HepG2 (cell line): ENCODE results near the gene ZBTB43. TPM values are rescaled to one million over a fixed set of nuclear protein-coding genes. Genes with fewer than 3 reads are reported as not detected.

ENCODE experiments used
- ATAC-seq: fragments of 200-7000 bp; cut with Tn5 transposase; 3 replicates; pipeline ENCODE4 v1.9.1; 2020; ENCODE audit warnings: mild to moderate bottlenecking, moderate library complexity
- BruUV-seq: library from RNA; stranded (reverse); fragments of 400-500 nt; replicated peaks from 2 replicates; lab custom pipeline; 2021; lab: Mats Ljungman, UMichigan
- CTCF ChIA-PET: fragments of 300-600 bp; formaldehyde crosslinking; extraction: SDS; loops from one replicate; lab custom pipeline; 2021; ENCODE audit warnings: low total read pairs, inconsistent platforms, low intra/inter-chr PET ratio; lab: Yijun Ruan, JAX
- POLR2A ChIA-PET: fragments of 350-600 bp; sonication (Branson Sonifier 250); formaldehyde crosslinking; loops from one replicate; lab custom pipeline; 2020; ENCODE audit warnings: antibody characterized with exemption, inconsistent platforms; lab: Yijun Ruan, JAX
- DNase-seq: peaks from one replicate; pipeline ENCODE4 v3.0.0-alpha.2; 2015; ENCODE audit warnings: low spot score
- FAIRE-seq: peaks from 3 replicates; lab custom pipeline; 2011; peaks lifted over from hg19 to GRCh38; lab: Jason Lieb, UNC
- H2AFZ ChIP-seq: one replicate; pipeline ENCODE4 v1.6.1; 2011; ENCODE audit warnings: low read length, inconsistent platforms
- H3K27ac ChIP-seq: fragments of 300-600 bp; 3 replicates; pipeline ENCODE4 v1.8.0; 2011; ENCODE audit warnings: mixed run types, mild to moderate bottlenecking, mixed read lengths, low read length, inconsistent platforms; ENCODE audit not compliant: insufficient read depth; ENCODE audit errors: extremely low read length
- H3K27me3 ChIP-seq, 2 experiments: fragments of 200-600 bp in 1 of 2; 2 replicates in 1 of 2; 3 replicates in 1 of 2; pipeline versions ENCODE4 v1.6.0 to v1.8.0; 2011; ENCODE audit warnings: low read length in 2 of 2, mild to moderate bottlenecking in 2 of 2, moderate library complexity in 2 of 2, inconsistent platforms in 1 of 2; ENCODE audit not compliant: insufficient read depth in 2 of 2, control insufficient read depth in 1 of 2
- H3K36me3 ChIP-seq, 2 experiments: fragments of 200-600 bp in 1 of 2; replicated peaks in 1 of 2; 2 replicates in 1 of 2; 3 replicates in 1 of 2; pipeline versions ENCODE4 v1.5.1 to v1.8.0; 2011; ENCODE audit warnings: low read length in 2 of 2, inconsistent platforms in 1 of 2; ENCODE audit not compliant: insufficient read depth in 2 of 2, control insufficient read depth in 1 of 2
- H3K4me1 ChIP-seq: 2 replicates; pipeline ENCODE4 v1.5.1; 2012; ENCODE audit warnings: low read length, inconsistent platforms; ENCODE audit not compliant: insufficient read depth
- H3K4me2 ChIP-seq: 2 replicates; pipeline ENCODE4 v1.6.0; 2011; ENCODE audit warnings: low read depth, low read length, inconsistent platforms
- H3K4me3 ChIP-seq, 3 experiments: fragments of 200-600 bp in 1 of 3; sonication (generic), shearing (Covaris generic) in 1 of 3; replicated peaks in 1 of 3; 2 replicates each; pipeline ENCODE4 v1.5.1; 2011 to 2016; ENCODE audit warnings: low read length in 3 of 3, inconsistent platforms in 2 of 3, low read depth in 2 of 3, mild to moderate bottlenecking in 2 of 3, control low read depth in 1 of 3, mixed read lengths in 1 of 3; ENCODE audit not compliant: insufficient read depth in 1 of 3
- H3K79me2 ChIP-seq: one replicate; pipeline ENCODE4 v1.6.1; 2011; ENCODE audit warnings: low read length, inconsistent platforms; ENCODE audit not compliant: insufficient read depth
- H3K9ac ChIP-seq: 2 replicates; pipeline ENCODE4 v1.6.0; 2011; ENCODE audit warnings: mild to moderate bottlenecking, low read depth, low read length, inconsistent platforms; ENCODE audit not compliant: insufficient read depth
- H3K9me3 ChIP-seq: 2 replicates; pipeline ENCODE4 v1.5.1; 2012; ENCODE audit warnings: mild to moderate bottlenecking, low read length
- H4K20me1 ChIP-seq: 2 replicates; pipeline ENCODE4 v1.6.0; 2011; ENCODE audit warnings: inconsistent platforms, mild to moderate bottlenecking, low read length, moderate library complexity; ENCODE audit not compliant: insufficient read depth
- ASH2L ChIP-seq: fragments of 300-600, 200-600 bp; sonication (generic); IDR thresholded peaks from 2 replicates; pipeline ENCODE4 v1.7.0; 2017; ENCODE audit warnings: low read depth, mild to moderate bottlenecking, moderate library complexity, mixed read lengths, low read length; ENCODE audit not compliant: insufficient read length
- ATF3 ChIP-seq: sonication (generic); formaldehyde crosslinking; IDR thresholded peaks from 2 replicates; pipeline ENCODE4 v1.4.0; 2020; ENCODE audit warnings: missing genetic modification reagents
- KLF15 ChIP-seq: sonication (generic); formaldehyde crosslinking; IDR thresholded peaks from 2 replicates; pipeline ENCODE4 v1.8.1; 2023; ENCODE audit warnings: borderline replicate concordance, mild to moderate bottlenecking, inconsistent platforms, missing genetic modification reagents, mixed read lengths
- MEIS1 ChIP-seq: sonication (generic); formaldehyde crosslinking; IDR thresholded peaks from 2 replicates; pipeline ENCODE4 v1.9.0; 2021; ENCODE audit warnings: mild to moderate bottlenecking, missing genetic modification reagents, moderate library complexity, borderline replicate concordance
- MZF1 ChIP-seq: sonication (generic); formaldehyde crosslinking; IDR thresholded peaks from 2 replicates; pipeline ENCODE4 v1.8.1; 2023; ENCODE audit warnings: mild to moderate bottlenecking, missing genetic modification reagents, borderline replicate concordance
- PBX2 ChIP-seq: IDR thresholded peaks from 2 replicates; pipeline ENCODE4 v1.6.1; 2016; ENCODE audit warnings: control low read depth
- TBX2 ChIP-seq: sonication (generic); formaldehyde crosslinking; IDR thresholded peaks from 2 replicates; pipeline ENCODE4 v1.5.0; 2020; ENCODE audit warnings: missing genetic modification reagents, mild to moderate bottlenecking, borderline replicate concordance
- ZBTB20 ChIP-seq: sonication (generic); formaldehyde crosslinking; IDR thresholded peaks from 2 replicates; pipeline ENCODE4 v1.8.1; 2023; ENCODE audit warnings: missing genetic modification reagents, low read depth, mild to moderate bottlenecking, borderline replicate concordance
- ZNF121 ChIP-seq: sonication (generic); formaldehyde crosslinking; IDR thresholded peaks from 2 replicates; pipeline ENCODE4 v1.5.0; 2020; ENCODE audit warnings: mild to moderate bottlenecking, missing genetic modification reagents
- ZNF296 ChIP-seq: sonication (generic); formaldehyde crosslinking; conservative IDR thresholded peaks from 2 replicates; pipeline ENCODE4 v1.5.0; 2020; ENCODE audit warnings: mild to moderate bottlenecking, missing genetic modification reagents
- ZNF597 ChIP-seq: sonication (generic); formaldehyde crosslinking; IDR thresholded peaks from 2 replicates; pipeline ENCODE4 v1.5.0; 2020; ENCODE audit warnings: missing genetic modification reagents
- WGBS: methylation state at CpG from one replicate; pipeline ENCODE4 v1.1.6; 2017; ENCODE audit warnings: low lambda C conversion rate; 5-methylcytosine and 5-hydroxymethylcytosine counted together
- in situ Hi-C: cut with HindIII; loops from 2 replicates; pipeline ENCODE4 v1.10.0; 2017; ENCODE audit warnings: low pct_unique_long_range_greater_than_20kb; ENCODE audit not compliant: extremely low pct_ligation_motif_present
- intact Hi-C: fragments of 100-400 bp; cut with micrococcal nuclease; formaldehyde crosslinking; loops from one replicate; pipeline ENCODE4 v1.10.0; 2022; ENCODE audit not compliant: unreplicated experiment
- polyA plus RNA-seq, 8 experiments: library from polyadenylated mRNA; depleted of rRNA in 3 of 8; stranded (reverse) in 7 of 8; unstranded in 1 of 8; fragments of >200 nt; fragmentation: Illumina TruSeq in 4 of 8; extraction: Trizol in 4 of 8; gene quantifications; 2 replicates each; pipeline versions ENCODE4 v1.2.1 to v1.2.3, GENCODE V29; 2011 to 2016; ENCODE audit warnings: low read depth in 4 of 8, missing spikeins in 1 of 8, mixed read lengths in 1 of 8; ENCODE audit not compliant: insufficient read depth in 1 of 8
- total RNA-seq, 5 experiments: library from RNA; depleted of rRNA; stranded (reverse); fragments of >200 nt; fragmentation: Illumina TruSeq; extraction: Trizol; gene quantifications; 2 replicates each; pipeline ENCODE4 v1.2.3, GENCODE V29; 2016; ENCODE audit warnings: low read depth in 1 of 5
- TF ChIP-seq, protein P1 (sequence below): IDR thresholded peaks from 2 replicates; pipeline ENCODE4 v1.6.1; 2016; ENCODE audit warnings: low read depth
- TF ChIP-seq, protein P2 (sequence below): sonication (generic); IDR thresholded peaks from 2 replicates; pipeline ENCODE4 v1.6.1; 2016; ENCODE audit warnings: low read depth, borderline replicate concordance

ZBTB43 gene
- total and polyA plus RNA-seq, 2 of the 13 experiments (the other 11 are each of a cell fraction or from before 2014, with no cell fraction given), result 7.1 to 31.4 TPM

GRCh38 chr9:126805554-126806262 is 868 bp downstream of the ZBTB43 start:
- H3K4me3 ChIP-seq, result peak overlapping the region; percentile 83 to 94 (median 92)
- H3K27me3 ChIP-seq, result peaks cover 0 to 4% of the 10 kb centered on the region in 2 experiments; a peak in 1 of 5 replicates
- 6% methylated on average over 8 of the region's 8 CpGs for WGBS
- peak overlapping the region; percentile 95 for H3K9ac ChIP-seq
- ATAC-seq, result peak; percentile 89
- in situ Hi-C loops (no loop called here), intact Hi-C loops (no loop called here)
- H3K79me2 ChIP-seq, result peaks cover 42% of the 10 kb centered on the region
- peak; percentile 81 for DNase-seq
- ChIA-PET POLR2A (interaction anchor here (1.4 to 1.5 kb wide), 2 partner anchors 25 to 109 kb away, joined by 3 to 5 read pairs; partner anchors contain the start of gene RALGPS1), CTCF (no interaction called here)
- H3K36me3 ChIP-seq, result peaks cover 0 to 3% of the 10 kb centered on the region in 2 experiments; a peak in 1 of 5 replicates
- no peak for FAIRE-seq
- H3K4me2 ChIP-seq, result peak overlapping the region; percentile 97
- H3K27ac ChIP-seq, result peak overlapping the region; percentile 89
- BruUV-seq, result no TSS peak
- H3K4me1 ChIP-seq, result peaks cover 80% of the 10 kb centered on the region
- H3K9me3 ChIP-seq, result no peaks in the 10 kb centered on the region
- no peak overlapping the region for H2AFZ ChIP-seq
- peaks cover 12% of the 10 kb centered on the region for H4K20me1 ChIP-seq
- TF ChIP-seq MZF1 (CRISPR knock-in tag), result no peak
- no peak for TF ChIP-seq ASH2L
- peak; percentile 40; the same call in 1 of the 2 replicates for TF ChIP-seq PBX2 (CRISPR knock-in tag)
- TF ChIP-seq, protein P1, sequence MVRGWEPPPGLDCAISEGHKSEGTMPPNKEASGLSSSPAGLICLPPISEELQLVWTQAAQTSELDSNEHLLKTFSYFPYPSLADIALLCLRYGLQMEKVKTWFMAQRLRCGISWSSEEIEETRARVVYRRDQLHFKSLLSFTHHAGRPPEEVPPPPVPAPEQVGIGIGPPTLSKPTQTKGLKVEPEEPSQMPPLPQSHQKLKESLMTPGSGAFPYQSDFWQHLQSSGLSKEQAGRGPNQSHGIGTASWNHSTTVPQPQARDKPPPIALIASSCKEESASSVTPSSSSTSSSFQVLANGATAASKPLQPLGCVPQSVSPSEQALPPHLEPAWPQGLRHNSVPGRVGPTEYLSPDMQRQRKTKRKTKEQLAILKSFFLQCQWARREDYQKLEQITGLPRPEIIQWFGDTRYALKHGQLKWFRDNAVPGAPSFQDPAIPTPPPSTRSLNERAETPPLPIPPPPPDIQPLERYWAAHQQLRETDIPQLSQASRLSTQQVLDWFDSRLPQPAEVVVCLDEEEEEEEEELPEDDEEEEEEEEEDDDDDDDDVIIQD (CRISPR knock-in tag), result 0 out of 2 replicates have a peak, but pooled peaks have one; percentile 34
- TF ChIP-seq ZNF597 (CRISPR knock-in tag), result no peak
- peak; percentile 29; the same call in 1 of the 2 replicates for TF ChIP-seq MEIS1
- TF ChIP-seq TBX2 (CRISPR knock-in tag), result peak; percentile 55
- TF ChIP-seq ZBTB20 (CRISPR knock-in tag), result 0 out of 2 replicates have a peak, but pooled peaks have one; percentile 35
- TF ChIP-seq ATF3 (CRISPR knock-in tag), result 0 out of 2 replicates have a peak, but pooled peaks have one; percentile 39
- TF ChIP-seq ZNF121, result peak; percentile 32; the same call in 1 of the 2 replicates
- TF ChIP-seq ZNF296, result no peak
- no peak for TF ChIP-seq KLF15 (CRISPR knock-in tag)
- TF ChIP-seq, protein P2, sequence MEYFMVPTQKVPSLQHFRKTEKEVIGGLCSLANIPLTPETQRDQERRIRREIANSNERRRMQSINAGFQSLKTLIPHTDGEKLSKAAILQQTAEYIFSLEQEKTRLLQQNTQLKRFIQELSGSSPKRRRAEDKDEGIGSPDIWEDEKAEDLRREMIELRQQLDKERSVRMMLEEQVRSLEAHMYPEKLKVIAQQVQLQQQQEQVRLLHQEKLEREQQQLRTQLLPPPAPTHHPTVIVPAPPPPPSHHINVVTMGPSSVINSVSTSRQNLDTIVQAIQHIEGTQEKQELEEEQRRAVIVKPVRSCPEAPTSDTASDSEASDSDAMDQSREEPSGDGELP, result peak; percentile 30; the same call in 1 of the 2 replicates
